ENCODE results near the gene PRDM7.

Gene PRDM7

GRCh38 chr16:90020838-90021382 is 56.2 kb downstream of the PRDM7 start:
- peak overlapping the region; percentile 65 for H3K27ac ChIP-seq

GRCh38 chr16:90020260-90020837 is 56.8 kb downstream of the PRDM7 start:
- TF ChIP-seq CTCF (conservative IDR thresholded peaks at IDR 0.05), result no peak
- peak overlapping the region; percentile 65 for H3K27ac ChIP-seq

More at GRCh38 chr16:90020838-90021382, 56.2 kb downstream of the PRDM7 start:
- no peak for TF ChIP-seq CTCF (conservative IDR thresholded peaks at IDR 0.05)

DNA sequence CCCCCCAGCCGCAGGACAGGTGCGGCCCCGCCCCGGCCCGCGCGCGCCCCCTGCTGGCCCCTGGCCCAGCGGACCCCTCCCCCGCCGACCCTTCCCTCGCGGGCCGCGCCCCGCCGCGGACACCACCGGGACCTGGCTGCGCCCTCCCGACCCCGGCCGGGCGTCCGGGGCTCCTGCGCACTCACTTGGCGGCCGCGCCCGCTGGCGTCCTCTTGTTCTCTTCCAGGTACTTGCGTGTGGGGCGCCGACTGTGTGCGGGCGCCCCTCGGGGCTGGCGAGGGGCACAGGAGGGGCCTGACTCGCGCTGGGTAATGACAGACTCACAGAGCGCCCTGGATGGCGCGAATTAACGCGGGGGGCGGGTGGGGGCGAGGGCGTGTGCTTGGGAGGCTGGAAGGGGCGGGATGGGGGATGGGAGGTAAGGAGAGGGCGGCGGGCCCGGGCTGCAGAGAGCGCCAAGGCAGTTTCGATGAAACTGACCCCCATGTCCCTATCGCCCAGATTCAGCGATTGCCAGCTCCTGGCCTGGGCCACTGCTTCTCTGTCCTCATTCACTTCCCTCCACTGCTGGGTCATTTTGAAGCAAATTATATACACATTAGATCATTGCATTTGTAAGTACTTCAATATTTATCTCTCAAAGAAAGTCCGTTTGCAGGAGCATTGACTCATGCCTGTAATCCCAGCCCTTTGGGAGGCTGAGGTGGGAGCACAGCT is 57.4 kb downstream of the PRDM7 start:
- peak overlapping the region; percentile 65 for H3K27ac ChIP-seq
- TF ChIP-seq CTCF (conservative IDR thresholded peaks at IDR 0.05), result peak; percentile 69

GRCh38 chr16:90018652-90019542 is 58.2 kb downstream of the PRDM7 start, which contains the start of gene DBNDD1:
Gene DBNDD1 (minus strand): TSS chr16:90019456. CDS start chr16:90019341, 115 bp downstream.
- H3K27ac ChIP-seq, result peak within 1 kb of the TSS; percentile 65
- no peak for TF ChIP-seq CTCF (conservative IDR thresholded peaks at IDR 0.05)

GRCh38 chr16:90018297-90018651 is 58.9 kb downstream of the PRDM7 start:
- peak overlapping the region; percentile 65 for H3K27ac ChIP-seq
- no peak for TF ChIP-seq CTCF (conservative IDR thresholded peaks at IDR 0.05)

GRCh38 chr16:90016339-90016950 is 60.7 kb downstream of the PRDM7 start:
- no peak for TF ChIP-seq CTCF (conservative IDR thresholded peaks at IDR 0.05)
- no peak overlapping the region for H3K27ac ChIP-seq
